NCI-H748 treated with DMSO at 0.1 percent for 48 hours (cell line): ENCODE data around the gene C5orf15.

Experiments
- DNase-seq: peaks from one replicate; lab custom pipeline; 2025; lab: John Stamatoyannopoulos, UW

C5orf15 gene

DNA sequence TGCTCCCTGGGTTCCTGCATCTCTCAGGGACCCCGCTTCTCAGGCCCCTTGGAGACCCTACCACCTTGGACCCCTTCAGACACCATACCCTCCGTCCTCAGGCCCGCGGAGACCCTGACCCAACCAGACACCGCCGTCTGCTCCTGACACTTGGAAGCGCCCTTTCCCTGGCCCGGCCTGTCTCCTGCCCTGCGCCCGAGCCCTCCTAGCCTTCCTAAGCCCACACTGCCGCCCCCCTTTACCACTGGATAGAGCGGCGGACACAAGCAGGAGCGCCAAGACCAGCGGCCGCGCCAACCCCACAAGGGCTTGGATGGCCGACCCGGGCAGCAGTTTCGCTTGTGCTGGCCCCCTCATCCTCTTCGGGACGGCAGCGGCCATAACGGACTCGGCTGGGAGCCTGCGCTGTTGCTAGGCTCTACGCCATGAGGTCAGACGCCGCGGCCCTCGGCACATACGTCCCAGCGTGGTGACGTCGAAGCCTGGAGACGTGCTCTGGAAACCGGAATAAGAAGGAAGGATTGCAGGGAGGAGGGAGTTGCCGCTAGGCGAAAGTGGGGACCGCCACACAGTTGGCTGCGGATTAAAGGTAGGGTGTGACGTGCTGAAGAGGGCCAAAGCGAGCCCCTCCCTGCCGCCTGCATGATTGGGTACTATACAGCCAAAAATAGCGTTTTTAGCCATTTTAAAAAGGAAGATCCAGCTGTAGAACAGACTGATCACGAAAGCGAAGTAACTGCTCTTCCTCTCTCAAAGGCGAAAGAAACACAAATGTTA, at the start of gene C5orf15:
C5orf15 (minus strand) TSS at position 422 of the 777 bp plus-strand sequence; CDS start at position 381, 41 bp downstream.
- peak; percentile 88 for DNase-seq

DNA sequence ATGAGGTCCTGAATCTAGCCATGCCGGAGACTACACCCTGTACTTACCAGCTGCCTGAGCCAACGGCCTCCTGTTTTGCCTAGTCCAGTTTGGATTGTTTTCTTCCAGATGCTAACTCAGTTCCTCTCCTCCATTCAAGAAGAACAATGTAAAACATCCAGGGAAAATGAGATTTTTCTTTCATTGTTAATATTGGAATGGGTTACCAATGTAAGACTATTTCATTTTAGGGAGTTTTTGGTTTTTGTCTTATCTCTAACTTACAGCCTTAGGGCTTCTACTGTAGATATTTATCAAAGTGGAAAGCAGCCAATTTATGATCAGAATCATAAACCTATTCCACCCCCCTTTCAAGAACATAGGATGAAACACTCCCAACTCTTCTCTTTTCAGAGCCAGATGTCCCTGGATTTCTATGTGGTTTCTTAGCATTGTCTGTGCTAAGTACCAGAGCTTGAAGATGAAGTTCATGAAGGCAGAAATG, 39.9 kb upstream of the C5orf15 start:
- no peak for DNase-seq

DNA sequence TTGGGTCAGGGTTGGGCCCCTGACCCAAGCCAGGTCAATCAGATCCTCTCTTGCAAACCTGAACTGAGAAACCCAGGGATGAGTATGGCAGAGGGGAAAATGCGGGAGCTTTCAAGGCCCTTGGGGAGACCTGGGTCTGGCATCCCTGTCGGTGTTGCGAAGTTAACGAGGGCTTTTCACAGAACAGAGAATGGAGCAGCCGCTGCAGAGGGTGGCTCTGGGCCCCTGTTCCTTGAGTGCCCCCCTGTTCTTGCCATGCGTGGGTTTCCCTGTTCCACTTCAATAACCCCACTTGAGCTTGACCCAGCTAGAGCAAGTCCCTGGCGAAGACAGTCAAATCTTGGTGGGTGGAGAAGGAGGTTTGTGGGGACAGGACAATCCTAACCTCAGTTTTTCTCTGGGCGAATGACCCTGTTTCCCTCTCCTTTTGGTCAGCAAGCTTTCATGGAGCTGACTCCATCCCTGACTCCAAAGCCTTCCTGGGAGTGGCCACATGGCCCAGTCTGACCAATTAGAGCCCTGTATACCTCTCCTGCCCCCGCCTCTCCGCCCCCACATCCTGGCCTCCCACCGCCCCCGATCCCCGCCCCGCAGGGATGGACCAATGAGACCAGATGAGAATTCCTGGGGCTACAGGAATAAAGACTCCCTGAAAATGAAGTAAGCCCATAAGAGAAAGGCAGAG, 39.3 kb upstream of the C5orf15 start:
- DNase-seq, result no peak

DNA sequence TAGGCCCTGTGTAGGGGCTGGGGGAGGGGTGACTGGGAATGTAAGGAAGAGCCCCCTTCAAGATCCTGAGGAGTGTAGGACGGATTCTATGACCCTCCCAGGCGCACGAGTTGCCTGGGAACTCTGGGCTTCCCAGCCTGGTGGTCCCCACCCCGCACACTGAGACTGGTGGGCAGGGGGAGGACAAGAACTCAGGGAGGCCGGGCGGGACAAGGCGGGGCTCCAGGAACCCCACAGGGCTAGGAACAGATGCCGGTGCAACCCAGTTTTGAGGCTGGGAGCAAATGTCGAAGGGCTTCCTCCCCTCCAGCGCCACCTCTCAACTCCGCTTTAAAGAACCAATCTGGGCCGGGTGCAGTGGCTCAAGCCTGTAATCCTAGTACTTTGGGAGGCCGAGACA, 37.7 kb upstream of the C5orf15 start:
- DNase-seq, result no peak

- no peak for DNase-seq
These were observed 37.1 kb upstream of the C5orf15 start for GRCh38 chr5:134005417-134006061.

- peak; percentile 59 for DNase-seq
These were observed 36.4 kb upstream of the C5orf15 start, which contains the start of gene VDAC1 for GRCh38 chr5:134004626-134005416. TSS of gene VDAC1 (minus strand) at chr5:134004975. CDS start at chr5:133993012, 11,963 bp downstream.

DNA sequence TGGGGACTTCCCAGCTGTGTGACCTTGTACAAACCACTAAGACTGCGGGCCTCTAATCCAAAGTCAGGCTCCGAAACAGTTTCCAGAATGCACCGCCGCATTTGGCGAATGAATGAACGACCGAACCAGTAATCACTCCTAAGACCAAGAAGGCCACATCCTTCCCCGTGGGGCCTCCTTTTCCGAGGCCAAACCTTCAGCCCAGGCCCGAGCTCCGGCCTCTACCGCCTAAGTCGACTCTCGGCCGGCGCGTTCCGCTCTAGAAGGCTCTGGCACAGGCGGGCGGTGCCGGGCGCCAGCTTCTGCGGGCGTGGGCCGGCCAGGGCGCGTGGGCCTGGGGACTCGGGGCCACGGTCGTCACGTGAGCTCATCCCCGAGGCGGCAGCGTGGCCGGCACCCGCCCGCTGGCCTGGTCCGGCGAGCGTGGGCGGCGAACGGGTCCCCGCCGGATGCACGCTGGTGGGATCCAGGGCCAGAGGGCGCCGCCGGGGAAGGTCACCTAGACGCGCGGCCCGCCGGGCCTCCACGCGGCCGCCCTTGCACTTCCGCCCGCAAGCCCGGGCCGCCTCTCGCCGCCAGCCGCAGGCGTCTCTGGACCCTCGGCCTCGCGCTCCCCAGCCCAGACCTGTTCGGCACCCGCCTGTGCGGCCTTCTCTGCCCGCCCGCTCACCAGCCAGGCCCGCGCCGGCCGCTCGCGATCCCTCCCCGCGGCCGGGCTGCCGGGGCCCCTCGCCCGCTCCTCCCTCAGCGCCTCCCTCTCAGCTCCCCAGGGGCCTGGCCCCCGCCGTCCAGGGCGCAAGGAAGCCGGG, 35.6 kb upstream of the C5orf15 start:
- DNase-seq, result no peak

DNA sequence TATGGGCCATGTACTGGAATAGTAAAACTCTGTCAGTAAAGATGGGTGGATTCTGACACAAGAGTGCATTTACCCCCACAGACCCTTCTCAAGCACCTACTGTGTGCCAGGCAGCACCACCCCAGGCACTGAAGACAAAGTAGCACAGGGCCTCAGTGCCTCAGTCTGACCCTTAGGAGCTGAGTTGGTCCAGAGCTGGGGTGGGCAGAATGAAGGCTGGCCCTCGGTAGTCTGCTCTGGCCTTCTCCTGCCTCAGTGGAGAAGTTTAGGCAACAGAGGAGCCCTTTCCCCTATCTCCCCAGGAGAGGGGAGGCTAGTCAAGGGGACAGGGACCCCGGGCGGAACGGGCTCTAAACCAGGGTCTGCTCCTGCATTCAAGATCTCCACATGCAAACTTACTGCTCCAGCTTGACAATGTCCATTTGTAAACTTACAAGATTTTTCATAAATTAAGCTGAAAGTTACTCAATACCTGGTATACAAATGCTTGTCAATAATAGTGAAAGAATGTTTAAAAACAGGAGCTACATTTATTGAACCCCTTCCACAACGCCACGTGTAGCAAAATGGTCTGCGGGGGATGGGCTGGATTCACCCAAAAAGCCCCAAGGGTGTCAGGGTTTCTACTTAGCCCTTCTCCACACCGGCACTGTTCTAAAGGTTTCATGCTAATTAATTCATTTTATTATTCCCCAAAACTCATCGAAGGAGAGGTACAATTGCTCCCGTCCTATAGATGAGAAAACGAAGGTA, 34.8 kb upstream of the C5orf15 start:
- DNase-seq, result no peak

DNA sequence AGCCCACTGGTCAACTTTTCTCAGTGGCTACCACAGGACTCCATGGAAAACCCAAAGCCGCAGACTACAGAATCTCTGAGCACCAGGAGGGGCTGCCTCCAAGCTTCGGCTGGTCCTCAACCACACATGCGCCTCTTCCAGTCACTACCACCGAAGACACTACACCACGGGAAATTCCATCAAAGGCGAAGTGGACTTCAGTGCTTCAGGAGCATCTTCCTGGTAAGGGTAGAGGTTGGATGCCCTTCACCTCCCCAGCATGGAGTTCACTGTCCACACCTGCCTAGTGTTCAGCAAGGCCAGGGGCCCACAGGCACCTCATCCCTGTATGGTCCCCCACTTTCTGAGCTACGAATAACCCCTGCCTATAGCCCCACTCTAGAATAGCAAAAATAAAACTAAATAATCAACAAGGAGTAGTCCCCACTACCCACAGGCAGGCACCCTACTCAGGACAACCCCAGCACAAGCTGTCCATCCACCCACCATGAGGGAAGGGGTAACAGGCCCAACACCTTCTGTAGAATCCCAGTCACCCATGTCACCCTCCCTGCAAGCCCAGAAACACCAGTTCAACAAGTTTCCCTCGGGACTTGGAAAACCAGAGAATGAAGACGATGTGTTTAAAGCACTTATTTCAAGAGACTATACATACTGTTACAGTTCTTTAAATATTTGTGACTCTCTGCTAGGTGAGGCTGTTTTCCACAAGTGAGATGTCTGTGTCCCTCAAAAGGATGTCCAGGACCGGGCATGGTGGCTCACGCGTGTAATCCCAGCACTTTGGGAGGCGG, 33.7 kb upstream of the C5orf15 start:
- DNase-seq, result no peak

DNA sequence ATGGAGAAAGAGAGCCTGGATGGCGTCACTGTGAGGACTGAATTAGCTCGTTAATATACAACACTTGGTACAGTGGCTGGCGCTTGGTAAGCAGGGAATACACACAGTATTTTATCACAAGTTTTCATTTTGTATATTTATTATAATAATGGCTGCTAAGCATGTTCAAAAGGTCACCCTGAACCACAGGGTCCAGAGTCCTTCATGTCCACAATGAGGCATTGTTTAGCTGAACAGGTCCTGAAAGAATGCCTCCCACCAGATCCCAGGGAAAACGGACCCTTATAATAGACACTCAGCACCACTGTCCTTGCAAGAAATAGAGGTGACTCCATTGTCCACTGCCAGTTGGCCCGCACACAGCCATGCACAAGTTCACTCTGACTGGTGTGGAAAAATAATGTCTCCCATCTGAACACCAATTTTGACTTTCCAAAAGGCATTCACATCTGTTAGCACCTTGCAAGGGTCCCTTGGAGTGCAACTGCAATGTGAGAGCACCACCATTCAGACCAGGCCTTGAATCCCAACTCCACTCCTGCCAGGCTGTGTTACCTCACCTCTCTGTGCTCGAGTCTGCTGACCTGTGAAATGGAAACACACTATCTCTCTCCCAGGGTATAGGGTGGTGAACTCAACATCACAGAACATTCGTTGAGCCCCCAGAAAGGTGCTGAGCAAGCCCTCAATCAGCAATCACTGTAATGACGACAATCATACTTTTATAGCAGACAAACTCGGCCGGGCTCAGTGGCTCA, 32.5 kb upstream of the C5orf15 start:
- no peak for DNase-seq

DNA sequence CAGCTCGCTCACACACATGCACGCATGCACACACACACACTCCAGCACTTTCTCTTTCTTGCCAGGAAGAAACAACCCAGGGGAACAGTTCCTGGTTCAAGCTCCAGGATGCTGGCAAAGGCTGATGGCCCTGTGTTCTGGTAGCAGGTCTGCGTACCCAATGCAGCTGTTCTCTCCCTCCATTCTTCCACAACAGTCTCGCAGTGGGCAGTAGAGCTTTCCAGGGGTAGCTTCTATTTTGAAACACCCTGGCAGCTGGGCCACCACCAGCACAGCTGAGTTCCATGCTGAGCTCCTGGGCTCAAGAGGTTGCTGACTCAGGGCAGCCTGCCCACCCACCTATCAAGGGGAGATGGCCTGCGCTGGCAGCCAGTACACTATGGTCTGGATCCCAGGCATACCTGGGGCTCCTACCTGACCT, 31.7 kb upstream of the C5orf15 start:
- no peak for DNase-seq

GRCh38 chr5:133998807-133999206, 30.4 kb upstream of the C5orf15 start:
- no peak for DNase-seq

- no peak for DNase-seq
These were observed 29.6 kb upstream of the C5orf15 start for GRCh38 chr5:133998042-133998441.

DNA sequence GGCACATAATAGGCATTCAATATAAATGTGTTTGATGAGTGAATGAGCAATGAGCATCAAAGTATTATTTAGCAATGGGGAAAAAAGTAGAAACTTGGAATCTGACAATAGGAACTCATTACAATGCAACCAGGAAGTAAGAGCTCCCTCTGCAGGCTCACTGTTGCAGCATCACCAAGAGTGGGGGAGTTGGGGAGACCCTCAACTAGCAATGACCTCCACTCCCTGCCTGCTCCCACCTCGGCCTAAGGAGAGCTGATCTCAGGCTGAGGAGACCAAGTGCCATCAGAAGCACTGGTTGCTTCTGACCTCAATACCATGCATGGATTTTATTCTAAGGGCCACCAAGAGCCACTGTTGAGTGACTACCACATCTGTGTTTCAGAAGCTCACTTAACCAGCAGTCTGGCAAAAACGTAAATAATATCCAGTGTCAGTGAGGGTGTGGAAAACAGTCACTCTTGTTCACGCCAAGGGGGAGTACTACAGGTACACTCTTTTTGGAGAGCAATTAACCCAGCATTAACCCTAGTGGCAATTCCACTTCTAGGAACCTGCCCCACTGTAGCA, 28.3 kb upstream of the C5orf15 start:
- DNase-seq, result no peak

- no peak for DNase-seq
These were observed 27.6 kb upstream of the C5orf15 start for GRCh38 chr5:133995883-133996563.

DNA sequence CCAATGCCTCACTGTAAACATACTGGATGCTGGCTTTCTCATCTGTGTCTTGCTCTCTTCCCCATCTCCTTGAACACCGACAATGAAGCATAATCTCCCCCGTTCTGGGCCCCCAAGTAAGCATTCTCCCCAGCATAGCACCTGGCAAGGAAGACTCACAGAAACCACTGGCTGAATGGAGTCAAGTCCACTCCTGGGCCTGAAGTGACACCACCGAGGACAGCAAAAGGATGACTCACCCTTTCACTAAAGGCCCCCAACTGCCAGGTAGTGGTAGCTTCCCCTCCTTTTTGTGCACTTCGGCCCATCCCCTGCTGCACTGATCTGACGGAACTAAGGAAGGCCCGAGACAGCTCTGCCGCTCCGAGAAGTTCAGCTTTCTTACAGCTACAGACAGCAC, 26.9 kb upstream of the C5orf15 start:
- DNase-seq, result no peak

GRCh38 chr5:133994990-133995333, 26.5 kb upstream of the C5orf15 start:
- no peak for DNase-seq
